OCI-LY1 (cell line): ENCODE data around the gene SURF2.

Experiments used
- EZH2 ChIP-seq: fragments of 200-600 bp; sonication (generic), shearing (Covaris generic); IDR thresholded peaks from 2 replicates; pipeline ENCODE4 v1.8.0; 2017; ENCODE audit warnings: borderline replicate concordance, mixed run types, mild to moderate bottlenecking, antibody characterized with exemption, low read length, moderate library complexity, mixed read lengths
- TF ChIP-seq, protein P1 (sequence below): fragments of 200-600 bp; sonication (generic), shearing (Covaris generic); IDR thresholded peaks from 2 replicates; pipeline ENCODE4 v1.5.1; 2017; ENCODE audit warnings: mild to moderate bottlenecking, antibody characterized with exemption, low read length, moderate library complexity, mixed read lengths

DNA sequence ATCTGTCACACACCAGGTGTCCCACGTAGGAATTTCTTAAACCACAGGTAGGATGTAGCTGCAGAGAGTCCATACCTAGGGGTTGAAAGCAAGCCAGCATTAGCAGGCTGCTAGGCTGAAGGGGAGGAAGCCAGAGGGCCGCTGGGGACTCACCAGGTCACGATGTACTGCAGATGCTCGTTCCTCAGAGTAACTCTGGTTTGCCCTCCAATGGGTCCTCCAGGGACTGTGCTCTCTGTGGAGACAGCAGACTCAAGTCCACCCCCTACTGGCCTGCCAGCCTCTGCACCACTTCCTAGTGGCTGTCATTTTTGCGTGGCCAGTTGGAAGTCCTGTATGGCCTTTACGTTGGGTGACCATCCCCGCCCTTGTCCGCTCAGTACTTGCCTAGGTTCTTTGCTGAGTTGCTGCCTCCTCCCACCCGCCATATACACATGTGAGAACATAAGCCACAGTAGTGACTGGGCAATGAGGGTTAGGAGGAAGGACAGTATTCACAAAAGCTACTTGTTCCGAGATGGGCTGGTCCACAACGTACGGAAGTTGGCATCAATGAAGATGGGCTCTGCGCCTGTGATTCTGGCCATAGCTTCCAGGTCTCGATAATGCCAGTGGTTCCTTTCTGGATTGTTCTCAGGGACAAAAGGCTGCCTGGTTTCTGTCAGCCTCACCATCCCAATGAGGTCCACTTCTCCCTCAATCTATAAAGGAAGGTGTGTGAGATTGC, 4.3 kb upstream of the SURF2 start:
- no peak for TF ChIP-seq EZH2
- TF ChIP-seq, protein P1, sequence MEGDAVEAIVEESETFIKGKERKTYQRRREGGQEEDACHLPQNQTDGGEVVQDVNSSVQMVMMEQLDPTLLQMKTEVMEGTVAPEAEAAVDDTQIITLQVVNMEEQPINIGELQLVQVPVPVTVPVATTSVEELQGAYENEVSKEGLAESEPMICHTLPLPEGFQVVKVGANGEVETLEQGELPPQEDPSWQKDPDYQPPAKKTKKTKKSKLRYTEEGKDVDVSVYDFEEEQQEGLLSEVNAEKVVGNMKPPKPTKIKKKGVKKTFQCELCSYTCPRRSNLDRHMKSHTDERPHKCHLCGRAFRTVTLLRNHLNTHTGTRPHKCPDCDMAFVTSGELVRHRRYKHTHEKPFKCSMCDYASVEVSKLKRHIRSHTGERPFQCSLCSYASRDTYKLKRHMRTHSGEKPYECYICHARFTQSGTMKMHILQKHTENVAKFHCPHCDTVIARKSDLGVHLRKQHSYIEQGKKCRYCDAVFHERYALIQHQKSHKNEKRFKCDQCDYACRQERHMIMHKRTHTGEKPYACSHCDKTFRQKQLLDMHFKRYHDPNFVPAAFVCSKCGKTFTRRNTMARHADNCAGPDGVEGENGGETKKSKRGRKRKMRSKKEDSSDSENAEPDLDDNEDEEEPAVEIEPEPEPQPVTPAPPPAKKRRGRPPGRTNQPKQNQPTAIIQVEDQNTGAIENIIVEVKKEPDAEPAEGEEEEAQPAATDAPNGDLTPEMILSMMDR, result peak; percentile 53
